HG02884 (cell line): Measurements from ENCODE around the gene ARL5A.
"Not testable (repeated sequence)": the region's sequence is repeated elsewhere in the genome, so short reads cannot be mapped to it uniquely, and the experiment has no call there.

ENCODE experiments used
- ATAC-seq: cut with Tn5 transposase; IDR thresholded peaks from one replicate; pipeline ENCODE4 v1.9.1; 2021; ENCODE audit warnings: mild to moderate bottlenecking, moderate library complexity; ENCODE audit not compliant: unreplicated experiment

Gene ARL5A

GRCh38 chr2:151828143-151828889 is at the start of gene ARL5A:
Gene ARL5A (minus strand): TSS chr2:151828421. CDS start chr2:151828176, 245 bp downstream.
- ATAC-seq = peak; percentile 95

DNA sequence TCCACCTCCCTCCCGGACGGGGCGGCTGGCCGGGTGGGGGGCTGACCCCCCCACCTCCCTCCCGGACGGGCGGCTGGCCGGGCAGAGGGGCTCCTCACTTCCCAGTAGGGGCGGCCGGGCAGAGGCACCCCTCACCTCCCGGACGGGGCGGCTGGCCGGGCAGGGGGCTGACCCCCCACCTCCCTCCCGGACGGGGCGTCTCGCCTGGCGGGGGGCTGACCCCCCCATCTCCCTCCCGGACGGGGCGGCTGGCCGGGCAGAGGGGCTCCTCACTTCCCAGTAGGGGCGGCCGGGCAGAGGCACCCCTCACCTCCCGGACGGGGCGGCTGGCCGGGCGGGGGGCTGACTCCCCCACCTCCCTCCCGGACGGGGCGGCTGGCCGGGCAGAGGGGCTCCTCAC is 47.4 kb upstream of the ARL5A start:
- not testable (repeated sequence) for ATAC-seq

DNA sequence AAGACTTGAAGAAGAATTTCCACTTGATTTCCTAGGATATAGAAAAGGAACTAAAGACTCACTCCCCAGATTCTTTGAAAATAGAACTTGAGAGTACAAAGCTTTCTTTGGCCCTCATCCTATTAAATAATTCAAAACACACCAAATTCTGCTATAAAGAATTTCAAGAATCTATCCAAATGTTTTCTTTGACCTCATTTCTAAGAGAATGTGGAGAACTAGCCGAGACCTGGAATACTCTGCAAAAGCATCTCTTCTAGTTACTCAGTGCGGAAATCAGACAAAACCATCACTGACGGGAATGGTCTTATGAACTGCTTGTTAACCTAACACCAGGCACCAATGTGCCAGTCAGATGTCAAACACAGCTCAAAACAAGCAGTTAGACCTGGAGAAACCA is 44.2 kb upstream of the ARL5A start:
- ATAC-seq = no peak

GRCh38 chr2:151869291-151869690 is 41.1 kb upstream of the ARL5A start:
- no peak for ATAC-seq

- peak; percentile 99 for ATAC-seq
These were observed 34.5 kb upstream of the ARL5A start for GRCh38 chr2:151862700-151863099.

- no peak for ATAC-seq
These were observed 33.0 kb upstream of the ARL5A start for GRCh38 chr2:151861174-151861573.

DNA sequence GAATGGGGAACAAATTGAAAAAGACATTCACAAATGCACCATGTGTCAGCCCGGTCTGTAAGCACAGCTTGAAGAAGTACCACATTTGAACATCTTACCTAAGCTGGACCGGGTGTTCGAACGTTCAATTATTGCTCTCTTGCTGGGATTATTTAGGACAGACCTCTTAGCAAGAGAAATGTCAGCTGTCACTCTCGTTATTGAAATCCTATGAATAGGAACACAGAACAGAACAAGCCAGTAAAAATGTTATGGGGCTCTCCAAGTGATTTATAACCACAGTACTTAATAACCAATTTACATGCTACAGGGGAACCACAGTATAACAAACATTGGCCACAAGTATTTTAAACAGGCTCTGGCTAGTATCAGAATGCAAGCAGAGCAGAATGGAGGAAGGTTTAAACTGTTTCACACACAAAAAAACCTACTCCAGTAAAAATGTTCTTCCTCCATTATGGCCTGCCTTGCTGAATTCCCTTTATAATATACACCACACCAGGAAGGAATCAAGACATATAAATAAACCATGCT is 32.5 kb upstream of the ARL5A start:
- ATAC-seq = no peak

DNA sequence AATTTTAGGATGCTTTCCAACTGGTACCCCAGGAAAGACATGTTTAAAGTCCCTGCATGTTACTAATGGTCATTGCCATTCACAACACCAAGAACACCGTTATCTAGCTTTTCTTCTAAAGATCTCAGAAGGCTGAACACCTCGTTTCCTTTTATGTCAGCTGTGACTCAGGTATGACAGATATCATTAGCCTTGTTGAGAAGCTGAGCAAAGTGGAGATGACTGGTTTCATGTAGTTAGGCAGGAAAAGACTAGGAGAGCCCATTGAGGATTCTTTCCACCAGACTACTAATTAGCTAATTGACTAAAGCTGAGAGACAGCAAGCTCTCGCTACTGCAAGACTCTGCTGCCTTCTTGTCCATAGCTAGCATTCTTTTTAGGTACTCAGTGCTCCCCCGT is 32.0 kb upstream of the ARL5A start:
- no peak for ATAC-seq

GRCh38 chr2:151857650-151858049 is 29.4 kb upstream of the ARL5A start:
- ATAC-seq = no peak

DNA sequence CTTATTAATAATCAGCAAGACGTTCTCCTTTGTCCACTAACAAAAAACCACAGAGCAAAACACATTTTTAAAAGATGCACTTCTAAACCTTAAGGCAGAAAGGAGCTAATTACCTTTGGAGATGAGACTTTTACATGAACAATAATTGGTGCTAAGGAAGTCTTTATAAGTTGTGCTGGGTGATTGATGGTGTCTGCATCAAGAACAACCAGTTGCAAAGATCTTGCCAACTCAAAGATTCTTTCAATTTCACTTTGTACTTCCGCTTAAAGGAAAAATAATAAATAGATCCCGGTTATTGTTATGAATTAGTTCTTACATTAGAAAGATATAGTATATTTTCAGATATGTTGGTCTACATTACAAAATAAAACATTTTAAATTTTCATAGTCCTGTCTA is 26.9 kb upstream of the ARL5A start:
- no peak for ATAC-seq

DNA sequence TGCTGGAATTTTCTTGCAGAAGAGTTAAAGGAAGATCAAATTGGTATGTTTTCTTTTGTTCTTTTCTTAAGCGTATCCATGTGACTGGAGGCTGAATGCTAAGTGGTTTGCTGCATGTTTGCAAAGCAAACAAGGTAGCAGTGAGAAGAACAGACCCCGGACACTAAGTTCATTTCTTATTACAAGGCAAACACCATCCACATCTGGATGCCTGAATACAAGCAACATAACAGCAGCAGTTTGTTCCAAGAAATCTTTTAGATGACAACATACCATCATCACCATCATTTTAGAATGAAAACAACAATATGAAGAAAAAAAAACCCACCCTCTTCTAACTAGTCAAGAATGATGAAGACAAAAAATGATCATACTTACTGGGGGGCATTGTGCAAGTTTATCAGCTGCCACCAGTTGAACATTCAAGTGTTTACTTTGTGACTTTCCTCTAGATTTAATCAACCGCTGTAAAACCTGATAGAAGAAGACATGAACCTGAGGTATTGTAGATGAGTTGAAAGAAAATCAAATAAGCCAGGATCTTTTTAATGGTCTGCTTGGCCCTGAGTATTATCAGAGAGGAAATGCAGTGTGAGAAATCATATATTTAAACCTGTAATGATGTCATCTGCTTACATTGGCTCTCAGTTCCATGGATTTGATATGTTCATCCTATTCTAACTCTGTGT is 25.0 kb upstream of the ARL5A start:
- ATAC-seq = no peak

DNA sequence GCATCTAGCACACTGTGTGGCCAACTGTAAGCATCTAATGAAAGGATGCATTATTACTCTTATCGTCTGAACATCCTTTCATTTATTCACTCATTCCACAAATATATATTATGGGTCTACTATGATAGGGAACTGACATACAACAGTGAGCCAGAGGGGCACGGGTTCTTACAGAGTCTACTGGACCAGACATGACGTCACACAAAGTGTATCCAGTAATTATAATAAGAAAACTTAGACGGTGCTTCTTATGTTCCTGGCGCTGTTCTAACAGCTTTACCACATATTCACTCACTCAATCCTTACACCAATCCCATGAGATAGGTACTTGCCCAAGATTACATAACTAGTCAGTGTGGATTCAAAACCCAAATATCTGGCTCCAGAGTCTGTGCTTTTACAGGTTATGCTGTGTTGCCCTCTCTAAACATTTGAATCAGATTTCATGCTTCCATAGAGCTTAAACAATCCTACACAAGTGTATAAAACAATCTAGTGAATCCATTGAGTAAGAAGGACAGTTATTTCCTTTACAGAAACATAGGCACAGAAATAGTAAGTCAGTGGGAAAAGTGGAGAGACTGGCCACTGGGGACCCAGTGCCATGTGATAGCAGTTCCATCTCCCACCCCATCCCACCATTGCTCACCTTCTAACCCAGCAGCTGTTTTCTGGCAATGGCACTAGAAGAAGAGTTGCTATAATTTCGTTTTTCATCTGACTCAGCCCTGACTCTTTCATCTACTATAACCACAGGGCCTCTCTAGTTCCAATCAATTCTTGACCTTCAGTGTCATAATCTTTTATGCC is 24.2 kb upstream of the ARL5A start:
- no peak for ATAC-seq

DNA sequence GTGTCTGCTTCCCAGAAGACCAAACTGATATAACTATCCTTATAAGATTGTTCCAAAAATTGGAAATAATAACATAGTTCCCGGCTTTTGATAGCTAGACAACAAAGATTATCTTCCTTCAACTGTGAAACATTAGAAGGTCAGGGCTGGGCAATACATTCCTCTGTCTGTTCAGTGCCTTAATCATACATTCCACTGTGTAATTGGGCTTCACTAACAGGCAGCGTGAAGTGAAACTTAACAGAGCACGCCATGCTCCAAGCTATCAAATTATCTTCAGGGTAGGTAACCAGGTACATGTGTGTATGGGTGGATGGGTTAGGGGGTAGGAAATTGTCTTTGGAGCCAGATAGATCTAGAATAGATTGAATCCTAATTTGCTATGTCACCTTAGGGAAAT is 23.5 kb upstream of the ARL5A start:
- ATAC-seq = no peak

DNA sequence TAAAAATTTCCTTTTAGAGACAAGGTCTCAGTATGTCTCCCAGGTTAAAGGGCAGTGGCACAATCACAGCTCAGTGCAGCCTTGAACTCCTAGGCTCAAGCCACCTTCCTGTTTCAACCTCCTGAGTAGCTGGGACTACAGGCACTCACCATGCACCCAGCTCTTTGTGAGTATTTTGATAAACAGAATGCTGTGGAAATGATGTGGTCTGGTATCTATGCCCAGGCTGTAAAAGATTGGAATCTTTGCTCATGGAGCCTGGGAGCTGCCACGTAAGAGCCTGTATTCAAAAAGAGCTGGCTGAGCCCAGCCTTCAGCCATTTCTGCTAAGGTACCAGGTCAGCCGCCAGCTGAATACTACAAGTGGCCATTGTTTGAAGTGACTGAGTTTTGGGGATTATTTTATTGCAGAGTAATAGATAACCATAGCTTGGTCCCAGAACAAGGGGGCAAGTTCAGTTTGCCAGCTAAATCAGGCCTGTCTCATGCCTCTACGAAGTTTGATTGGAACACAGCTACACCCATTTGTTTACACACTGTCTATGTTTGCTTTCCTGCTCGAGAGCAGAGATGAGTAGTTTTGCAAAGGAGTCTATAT is 21.3 kb upstream of the ARL5A start:
- ATAC-seq = no peak

DNA sequence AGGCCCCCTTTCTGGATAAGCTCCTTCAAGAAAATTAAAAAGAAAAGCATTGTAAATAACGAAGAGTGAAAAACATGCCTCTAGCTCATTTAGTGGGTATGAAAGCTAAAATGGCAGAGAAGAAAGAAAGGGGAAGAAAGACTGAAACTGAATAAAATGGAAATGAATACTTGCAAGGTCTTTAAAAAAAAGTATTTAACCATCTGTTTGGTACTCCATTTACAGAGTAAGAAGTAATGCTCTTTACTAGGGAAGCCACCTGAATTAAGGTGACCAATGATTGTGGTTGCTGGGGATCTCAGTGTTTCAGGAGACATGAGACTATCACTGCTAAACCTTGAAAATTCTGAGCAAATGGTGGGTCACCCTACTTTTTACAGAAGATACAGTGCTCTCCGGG is 17.7 kb upstream of the ARL5A start:
- no peak for ATAC-seq

DNA sequence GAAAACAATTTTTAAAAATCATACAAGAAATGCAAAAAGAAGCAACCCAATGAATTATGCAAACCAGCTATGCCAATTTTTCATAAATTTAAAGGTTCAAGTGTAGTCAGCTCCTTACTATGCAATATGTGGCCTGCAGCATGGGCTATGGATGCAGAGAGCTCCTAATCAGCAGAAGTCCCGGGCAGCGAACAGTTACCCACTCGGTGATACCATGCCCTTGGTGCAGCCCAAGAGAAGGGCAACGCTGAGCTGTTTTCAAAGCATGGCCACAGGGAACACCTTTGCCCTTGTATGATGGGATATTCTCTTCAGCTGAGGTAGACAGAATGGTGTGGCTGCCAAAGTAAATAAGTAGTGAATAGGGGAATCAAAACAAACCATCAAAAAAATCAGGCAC is 17.3 kb upstream of the ARL5A start:
- no peak for ATAC-seq

GRCh38 chr2:151844211-151844896 is 16.1 kb upstream of the ARL5A start:
- no peak for ATAC-seq

- ATAC-seq = no peak
These were observed 15.5 kb upstream of the ARL5A start for GRCh38 chr2:151843691-151844061.

DNA sequence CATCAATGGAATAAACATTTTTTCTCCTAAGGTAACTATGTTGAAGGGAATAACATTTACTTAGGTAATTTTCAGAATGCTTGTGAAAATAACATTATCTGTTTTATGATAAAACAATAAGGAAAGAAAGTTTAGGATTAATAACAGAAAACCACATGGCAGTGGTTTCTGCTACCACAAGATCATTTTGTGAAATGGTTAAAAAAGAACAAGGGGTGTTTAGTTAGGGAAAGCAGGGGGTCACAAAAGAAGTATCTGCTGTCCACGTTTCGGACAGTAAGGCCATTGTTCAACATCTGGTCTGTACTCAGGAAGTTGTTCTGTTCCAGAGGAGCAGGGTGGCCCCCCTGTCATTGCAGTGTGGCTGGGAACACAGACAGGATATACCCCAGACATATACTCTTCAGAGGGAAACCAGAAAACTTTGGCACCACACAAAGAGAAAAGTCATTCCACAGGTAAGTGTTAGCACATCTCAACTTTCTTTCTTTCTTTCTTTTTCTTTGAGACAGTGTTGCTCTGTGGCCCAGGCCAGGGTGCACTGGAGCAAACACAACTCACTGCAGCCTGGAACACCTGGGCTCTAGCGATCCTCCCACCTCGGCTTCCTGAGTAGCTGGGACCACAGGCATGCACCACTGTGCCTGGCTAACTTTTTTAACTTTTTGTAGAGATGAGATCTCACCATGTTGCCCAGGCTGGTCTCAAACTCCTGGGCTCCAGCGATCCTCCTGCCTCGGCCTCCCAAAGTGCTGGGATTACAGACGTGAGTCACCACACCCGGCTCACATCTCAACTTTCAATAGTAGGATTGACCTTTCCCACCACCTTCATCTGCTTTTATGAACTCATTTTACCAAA is 14.8 kb upstream of the ARL5A start:
- no peak for ATAC-seq

DNA sequence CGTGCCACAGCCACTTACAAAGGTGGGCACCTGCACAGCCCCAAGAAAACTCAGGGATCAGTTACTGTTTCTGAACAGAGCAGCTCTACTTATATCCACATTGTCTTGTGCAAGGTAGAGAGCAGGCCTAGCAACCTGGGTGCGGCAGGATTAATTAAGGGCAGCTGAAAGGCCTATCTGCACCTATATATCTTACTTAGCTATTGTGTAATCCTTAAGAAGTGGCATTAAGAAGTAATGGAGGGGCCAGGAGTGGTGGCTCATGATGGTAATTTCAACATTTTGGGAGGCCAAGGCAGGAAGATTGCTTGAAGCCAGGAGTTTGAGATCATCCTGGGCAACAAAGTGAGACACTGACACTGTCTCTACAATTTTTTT is 12.8 kb upstream of the ARL5A start:
- no peak for ATAC-seq
